Right lung (tissue), 5 donors: Measurements from ENCODE around the gene PLXNB2. TPM values are rescaled to one million over a fixed set of nuclear protein-coding genes. Genes with fewer than 3 reads are reported as not detected.

Experiments used
- DNase-seq, 2 donors: peaks; one replicate each; pipeline ENCODE4 v3.0.0-alpha.2; 2013
- polyA plus RNA-seq, 5 donors: library from polyadenylated mRNA; unstranded; fragments of 120-200 nt; gene quantifications; one replicate each; pipeline versions ENCODE4 v1.2.1 to v1.2.3, GENCODE V29; 2013; ENCODE audit warnings: inconsistent platforms in 1 of 5, low replicate concordance in 1 of 5; ENCODE audit not compliant: insufficient read length in 5 of 5, insufficient read depth in 1 of 5

PLXNB2 gene
- polyA plus RNA-seq, 5 donors = 96.7 to 147 (median 137) TPM

- DNase-seq = no peak
Observed at GRCh38 chr22:50313600-50313999, 6.2 kb upstream of the PLXNB2 start.

- no peak for DNase-seq
Observed at GRCh38 chr22:50313021-50313420, 5.6 kb upstream of the PLXNB2 start.

- DNase-seq = no peak
Observed at GRCh38 chr22:50312371-50312770, 4.9 kb upstream of the PLXNB2 start.

GRCh38 chr22:50311606-50312351 is 4.3 kb upstream of the PLXNB2 start:
- DNase-seq = no peak

GRCh38 chr22:50310949-50311444 is 3.6 kb upstream of the PLXNB2 start:
- DNase-seq = no peak

GRCh38 chr22:50310031-50310722 is 2.7 kb upstream of the PLXNB2 start:
- no peak for DNase-seq

- DNase-seq = no peak
Observed at GRCh38 chr22:50309601-50309991, 2.1 kb upstream of the PLXNB2 start.

- DNase-seq = no peak
Observed at GRCh38 chr22:50308986-50309600, 1.6 kb upstream of the PLXNB2 start.

GRCh38 chr22:50308597-50308935 is 1.1 kb upstream of the PLXNB2 start:
- no peak for DNase-seq

- DNase-seq = no peak
Observed at GRCh38 chr22:50307890-50308596, 597 bp upstream of the PLXNB2 start.

- DNase-seq = peak; percentile 78 to 82
Observed at GRCh38 chr22:50305923-50306566, 1.4 kb downstream of the PLXNB2 start.

GRCh38 chr22:50305393-50305922 is 2.0 kb downstream of the PLXNB2 start:
- no peak for DNase-seq

GRCh38 chr22:50304528-50305392 is 2.7 kb downstream of the PLXNB2 start:
- no peak for DNase-seq

GRCh38 chr22:50303848-50304527 is 3.5 kb downstream of the PLXNB2 start:
- no peak for DNase-seq

- no peak for DNase-seq
Observed at GRCh38 chr22:50303515-50303847, 4.0 kb downstream of the PLXNB2 start.

- no peak for DNase-seq
Observed at GRCh38 chr22:50302564-50302963, 4.9 kb downstream of the PLXNB2 start.

GRCh38 chr22:50302041-50302541 is 5.4 kb downstream of the PLXNB2 start:
- DNase-seq = no peak

- DNase-seq = peak in 1 of 2 donors; percentile 53
Observed at GRCh38 chr22:50301581-50301991, 5.9 kb downstream of the PLXNB2 start.

GRCh38 chr22:50300620-50301257 is 6.7 kb downstream of the PLXNB2 start:
- DNase-seq = no peak
